ENCODE measurements around the gene CACNB1. TPM values are rescaled to one million over a fixed set of nuclear protein-coding genes. Genes with fewer than 3 reads are reported as not detected.

CACNB1 gene
- total RNA-seq = 1 to 10 TPM; 5.4 to 5.8 TPM
- long read RNA-seq, transcript CACNB1-201 (13 exons, 1,889 nt) = major isoform, 13 of 15 reads
- long read RNA-seq, partial matches to known transcripts = 0 of 15 reads
- long read RNA-seq, other reads (novel, unspliced or antisense) = 2 of 15 reads

DNA sequence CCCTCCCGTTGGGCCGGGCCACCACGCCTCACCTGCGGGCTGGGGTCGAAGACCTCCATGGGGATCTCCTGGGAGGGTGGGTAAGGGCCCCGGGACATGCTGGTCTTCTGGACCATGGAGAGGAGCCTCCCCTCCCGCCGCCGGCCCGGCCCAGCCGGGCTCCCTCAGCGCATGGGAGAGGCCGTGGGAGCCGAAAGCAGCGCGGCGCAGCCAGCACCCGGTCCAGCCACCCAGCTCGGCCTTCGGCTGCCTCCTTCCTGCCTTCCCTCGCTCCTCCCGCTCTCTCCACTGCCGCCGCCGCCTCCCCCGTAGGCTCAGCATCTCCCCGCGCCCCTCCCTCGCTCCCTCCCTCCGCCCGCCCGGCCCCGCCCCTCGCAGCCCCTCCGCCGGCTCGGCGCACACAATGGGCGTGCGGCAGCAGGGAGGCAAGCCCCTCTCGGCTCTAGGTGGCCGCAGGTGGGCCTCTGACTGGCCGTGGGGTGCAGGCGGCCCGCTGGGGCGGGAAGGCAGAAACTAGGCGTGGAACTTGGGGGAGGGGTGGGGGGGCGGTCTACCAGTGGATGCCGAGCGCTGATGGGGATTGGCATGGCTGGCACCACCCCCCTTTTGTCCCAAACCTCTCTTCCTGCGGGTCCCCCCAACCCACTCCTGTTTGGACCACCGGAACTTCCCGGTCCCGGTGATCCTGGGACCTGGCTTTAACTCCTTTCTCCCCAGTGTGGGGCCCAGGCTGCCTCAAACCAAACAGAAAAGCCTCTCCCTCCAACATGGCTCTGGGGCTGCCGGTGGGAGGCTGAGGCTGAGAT lies at the start of gene CACNB1:
CACNB1 (minus strand) TSS at position 290 of the 806 bp plus-strand sequence; CDS start at position 116, 174 bp downstream.
- intact Hi-C loops (cut with DNase I) = no loop called here
- DNase-seq (peak; percentile 79), ATAC-seq (peak; percentile 65 to 82)

- intact Hi-C loops (cut with DNase I) = no loop called here
- ATAC-seq (no peak), DNase-seq (no peak)
These were observed 48.8 kb upstream of the CACNB1 start for GRCh38 chr17:39246274-39246673.

- intact Hi-C loops (cut with DNase I) = loop anchor here in 1 of 2 donors (5.0 kb wide), 2 partner anchors 38 to 263 kb away; no protein-coding TSS in a partner anchor
- DNase-seq = peak; percentile 86
- peak; percentile 89 to 91 for ATAC-seq
These were observed 47.4 kb upstream of the CACNB1 start for GRCh38 chr17:39244600-39245570.

DNA sequence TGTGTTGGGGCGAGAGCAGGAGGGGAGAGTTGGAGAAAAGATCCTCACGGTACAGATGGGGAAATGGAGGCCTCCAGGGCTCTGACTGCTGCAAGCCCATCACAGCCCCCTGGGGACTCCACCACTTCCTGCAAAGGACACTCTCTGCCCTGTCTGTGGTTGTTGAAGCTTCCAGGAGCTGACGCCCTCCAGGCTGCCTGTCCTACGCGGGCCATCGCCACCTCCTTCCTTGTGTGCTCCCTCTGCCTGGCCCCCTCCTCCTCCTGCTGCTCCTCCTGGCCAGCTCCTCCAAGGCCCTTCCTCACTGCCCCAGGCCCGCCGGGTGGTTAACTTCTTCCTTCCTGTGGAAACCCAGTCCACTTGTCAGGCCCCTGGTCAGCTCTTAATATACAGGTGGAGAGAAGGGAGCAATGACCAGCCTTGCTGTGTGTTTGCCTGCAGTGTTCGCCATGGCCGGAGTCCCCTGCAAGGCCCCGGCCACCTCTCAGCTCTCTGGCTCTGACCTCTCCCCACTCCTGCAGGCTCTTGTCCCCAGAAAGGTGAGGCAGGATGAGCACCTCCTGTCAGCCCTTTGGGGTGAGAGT lies 46.6 kb upstream of the CACNB1 start:
- no peak for DNase-seq
- ATAC-seq = peak in 1 of 2 donors; percentile 6
- intact Hi-C loops (cut with DNase I) = loop anchor here in 1 of 2 donors (5.0 kb wide), 2 partner anchors 37 to 262 kb away; no protein-coding TSS in a partner anchor

GRCh38 chr17:39243155-39243554 lies 45.7 kb upstream of the CACNB1 start:
- no peak for DNase-seq
- intact Hi-C loops (cut with DNase I) = loop anchor here in 1 of 2 donors (5.0 kb wide), 2 partner anchors 36 to 261 kb away; no protein-coding TSS in a partner anchor
- ATAC-seq = no peak

DNA sequence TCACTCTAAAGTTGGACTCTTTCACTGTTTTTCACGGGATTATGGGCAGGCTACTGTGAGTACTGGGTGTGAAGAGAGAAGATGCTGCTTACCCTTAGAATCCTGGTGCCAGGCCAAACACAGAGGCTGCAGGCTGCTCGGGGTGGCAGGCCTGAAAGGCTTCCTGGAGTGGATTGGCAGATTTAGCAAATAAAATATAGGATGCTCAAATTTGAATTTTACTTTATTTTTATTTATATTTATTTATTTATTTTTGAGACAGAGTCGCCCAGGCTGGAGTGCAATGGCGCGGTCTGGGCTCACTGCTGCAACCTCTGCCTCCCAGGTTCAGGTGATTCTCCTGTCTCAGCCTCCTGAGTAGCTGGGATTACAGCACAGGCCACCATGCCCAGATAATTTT lies 43.2 kb upstream of the CACNB1 start:
- DNase-seq = no peak
- no peak for ATAC-seq
- intact Hi-C loops (cut with DNase I) = loop anchor here in 1 of 2 donors (5.0 kb wide), 2 partner anchors 33 to 258 kb away; no protein-coding TSS in a partner anchor

GRCh38 chr17:39239640-39240314 lies 42.3 kb upstream of the CACNB1 start:
- peak; percentile 45 for DNase-seq
- peak in 1 of 2 donors; percentile 16 for ATAC-seq
- intact Hi-C loops (cut with DNase I) = loop anchor here in 1 of 2 donors (5.0 kb wide), 2 partner anchors 32 to 257 kb away; no protein-coding TSS in a partner anchor

GRCh38 chr17:39238311-39238972 lies 41.0 kb upstream of the CACNB1 start:
- intact Hi-C loops (cut with DNase I) = no loop called here
- ATAC-seq = peak; percentile 67 to 77
- peak; percentile 52 for DNase-seq

DNA sequence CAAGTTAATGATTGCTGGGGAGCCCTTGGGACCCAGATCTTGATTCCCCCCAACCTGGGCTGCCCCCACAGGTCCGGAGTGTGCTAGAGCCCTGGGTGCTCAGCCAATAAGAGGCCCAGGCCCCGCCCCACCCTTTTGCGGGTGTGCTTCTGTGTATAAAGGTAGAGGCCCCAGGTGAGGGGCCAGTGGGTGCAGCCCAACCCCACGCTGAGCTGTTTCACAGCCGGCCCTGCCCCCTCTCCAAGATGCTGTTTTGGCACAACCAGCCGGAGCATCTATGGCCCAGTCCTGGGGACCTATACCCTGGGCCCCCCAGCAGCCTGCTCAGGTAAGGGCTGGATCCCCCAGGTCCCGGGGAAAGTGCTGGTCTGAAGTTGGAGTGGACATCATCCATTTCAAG lies 40.1 kb upstream of the CACNB1 start:
- no peak for ATAC-seq
- DNase-seq = no peak

DNA sequence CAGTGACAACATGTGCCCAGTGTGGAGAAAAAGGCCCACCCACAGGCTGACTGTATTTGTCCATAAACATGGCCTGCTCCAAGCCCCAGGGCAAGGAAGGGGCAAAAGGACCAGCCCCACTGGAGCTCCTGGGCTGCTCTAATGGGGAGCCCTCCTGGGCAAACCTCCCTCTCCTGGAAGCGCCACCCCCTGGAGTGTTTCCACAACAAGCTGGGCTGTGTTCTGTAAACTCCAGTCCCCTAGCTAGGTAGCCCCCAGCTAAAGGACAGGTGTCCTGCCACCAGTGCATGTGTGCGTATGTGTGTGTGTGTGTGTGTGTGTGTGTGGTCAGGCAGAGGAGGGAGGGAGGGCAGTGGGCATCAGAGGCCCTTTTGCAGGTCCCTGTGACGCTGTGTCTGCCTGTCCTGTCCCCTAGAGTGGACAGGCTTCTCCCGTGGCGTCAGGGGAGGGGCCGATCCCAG lies 39.5 kb upstream of the CACNB1 start:
- intact Hi-C loops (cut with DNase I) = no loop called here
- DNase-seq (no peak), ATAC-seq (no peak)

More for the DNA sequence above, 40.1 kb upstream of the CACNB1 start:
- intact Hi-C loops (cut with DNase I) = no loop called here

- ATAC-seq (no peak), DNase-seq (no peak)
- intact Hi-C loops (cut with DNase I) = no loop called here
These were observed 39.0 kb upstream of the CACNB1 start for GRCh38 chr17:39236450-39236927.

- intact Hi-C loops (cut with DNase I) = no loop called here
- ATAC-seq (peak in 1 of 2 donors; percentile 13), DNase-seq (no peak)
These were observed 38.3 kb upstream of the CACNB1 start for GRCh38 chr17:39235555-39236449.

- intact Hi-C loops (cut with DNase I) = no loop called here
- DNase-seq = peak; percentile 58
- ATAC-seq = peak; percentile 74 to 84
These were observed 34.4 kb upstream of the CACNB1 start for GRCh38 chr17:39231591-39232551.

DNA sequence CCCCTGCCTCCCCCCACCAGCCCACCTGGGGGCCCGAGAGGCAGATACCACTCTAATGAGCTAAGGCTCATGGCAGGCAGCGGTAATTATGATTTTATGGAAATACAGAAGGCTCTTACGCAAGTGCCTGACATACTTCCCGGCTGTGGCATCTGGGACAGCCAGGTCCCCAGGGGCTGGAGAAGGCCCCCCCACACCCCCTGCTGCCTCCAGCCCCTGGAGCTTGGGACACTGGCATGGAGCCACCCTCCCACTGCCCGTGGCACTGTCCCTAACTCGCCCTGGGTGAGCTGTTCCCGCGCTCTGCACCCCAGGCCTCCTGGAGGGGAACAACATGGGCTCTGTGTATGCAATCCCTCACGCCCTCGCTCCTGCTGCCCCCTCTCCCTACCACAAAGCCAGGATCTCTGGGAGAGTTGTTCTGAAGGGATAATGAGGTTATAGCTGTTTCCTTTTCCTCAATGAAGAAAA lies 33.7 kb upstream of the CACNB1 start:
- intact Hi-C loops (cut with DNase I) = no loop called here
- no peak for DNase-seq
- ATAC-seq = no peak

GRCh38 chr17:39230361-39230760 lies 32.9 kb upstream of the CACNB1 start:
- DNase-seq (no peak), ATAC-seq (no peak)
- intact Hi-C loops (cut with DNase I) = no loop called here

Measured in left cardiac atrium (tissue), 4 donors.